Measurements from ENCODE around the gene PLAC1. TPM values are rescaled to one million over a fixed set of nuclear protein-coding genes. Genes with fewer than 3 reads are reported as not detected.

Gene PLAC1
- total and polyA plus RNA-seq, 3 donors from 2014 or later = 0.81 to 3.0 (median 1.0) TPM

DNA sequence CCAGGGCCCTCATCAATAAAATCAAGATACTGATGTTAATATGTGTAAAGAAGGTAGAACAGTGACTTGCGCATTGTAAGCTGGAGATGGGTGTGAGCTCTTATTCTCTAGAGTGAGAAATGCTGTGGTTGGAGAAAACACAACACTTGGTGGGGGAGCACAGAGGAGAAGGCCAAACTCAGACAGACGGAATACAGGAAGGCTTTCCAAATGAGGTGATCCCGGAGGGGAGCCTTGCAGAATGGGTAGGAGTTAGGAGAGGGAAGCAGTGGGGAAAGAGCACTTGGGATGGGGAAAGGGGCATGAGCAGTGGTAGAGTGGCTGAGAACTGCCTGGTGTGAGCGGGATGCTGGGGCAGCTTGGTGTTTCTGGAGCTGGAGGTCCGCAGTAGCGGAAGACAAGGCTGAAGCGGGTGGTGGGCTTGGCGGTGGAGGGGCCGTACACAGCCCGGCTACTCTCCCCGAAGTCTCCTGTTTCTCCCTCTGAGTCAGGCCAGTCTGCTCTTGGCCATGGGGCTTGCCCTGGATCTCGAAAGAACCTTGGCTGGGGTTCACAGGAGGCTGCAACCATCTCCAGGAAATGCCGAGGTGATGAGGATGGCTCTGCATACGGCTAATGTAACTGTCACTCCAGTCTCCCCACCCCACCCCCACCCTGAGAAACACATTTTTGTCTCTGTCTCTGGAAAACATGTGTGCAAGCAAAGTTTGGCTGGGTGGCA lies 11.3 kb upstream of the PLAC1 start:
- H3K4me1 ChIP-seq = no peaks in the 10 kb centered on the region
- intact Hi-C loops (cut with DNase I; ENCODE audit: low total_unique reads) = no loop called here
- H3K27ac ChIP-seq = no peak overlapping the region
- WGBS, 2 donors = 70 to 100% methylated on average over 3 to 12 of the region's 14 CpGs
- no peak for TF ChIP-seq POLR2A (IDR thresholded peaks at IDR 0.05)
- TF ChIP-seq, protein P1, sequence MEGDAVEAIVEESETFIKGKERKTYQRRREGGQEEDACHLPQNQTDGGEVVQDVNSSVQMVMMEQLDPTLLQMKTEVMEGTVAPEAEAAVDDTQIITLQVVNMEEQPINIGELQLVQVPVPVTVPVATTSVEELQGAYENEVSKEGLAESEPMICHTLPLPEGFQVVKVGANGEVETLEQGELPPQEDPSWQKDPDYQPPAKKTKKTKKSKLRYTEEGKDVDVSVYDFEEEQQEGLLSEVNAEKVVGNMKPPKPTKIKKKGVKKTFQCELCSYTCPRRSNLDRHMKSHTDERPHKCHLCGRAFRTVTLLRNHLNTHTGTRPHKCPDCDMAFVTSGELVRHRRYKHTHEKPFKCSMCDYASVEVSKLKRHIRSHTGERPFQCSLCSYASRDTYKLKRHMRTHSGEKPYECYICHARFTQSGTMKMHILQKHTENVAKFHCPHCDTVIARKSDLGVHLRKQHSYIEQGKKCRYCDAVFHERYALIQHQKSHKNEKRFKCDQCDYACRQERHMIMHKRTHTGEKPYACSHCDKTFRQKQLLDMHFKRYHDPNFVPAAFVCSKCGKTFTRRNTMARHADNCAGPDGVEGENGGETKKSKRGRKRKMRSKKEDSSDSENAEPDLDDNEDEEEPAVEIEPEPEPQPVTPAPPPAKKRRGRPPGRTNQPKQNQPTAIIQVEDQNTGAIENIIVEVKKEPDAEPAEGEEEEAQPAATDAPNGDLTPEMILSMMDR (IDR thresholded peaks at IDR 0.05) = no peak
- H3K27me3 ChIP-seq = no peaks in the 10 kb centered on the region
- H3K4me3 ChIP-seq = no peak overlapping the region
- no peak for DNase-seq
- no peaks in the 10 kb centered on the region for H3K36me3 ChIP-seq (ENCODE audit: low read depth, missing control alignments)
- H3K9me3 ChIP-seq = no peaks in the 10 kb centered on the region

- Histone ChIP-seq H3K4me1 (no peaks in the 10 kb centered on the region), H3K27me3 (no peaks in the 10 kb centered on the region), H3K27ac (no peak overlapping the region), H3K9me3 (no peaks in the 10 kb centered on the region), H3K36me3 (ENCODE audit: low read depth, missing control alignments) (no peaks in the 10 kb centered on the region), H3K4me3 (no peak overlapping the region)
- TF ChIP-seq POLR2A (IDR thresholded peaks at IDR 0.05) = no peak
- WGBS, 2 donors = 92% methylated on average over 1 of the region's 1 CpG; no CpG with 5 or more reads in 1 of the 2 donors
- intact Hi-C loops (cut with DNase I; ENCODE audit: low total_unique reads) = no loop called here
- no peak for DNase-seq
Observed at GRCh38 chrX:134664202-134664601, 5.9 kb upstream of the PLAC1 start.

GRCh38 chrX:134661295-134661694 lies 3.0 kb upstream of the PLAC1 start:
- TF ChIP-seq, protein P1 (IDR thresholded peaks at IDR 0.05) = no peak
- TF ChIP-seq POLR2A (IDR thresholded peaks at IDR 0.05) = no peak
- Histone ChIP-seq H3K27me3 (no peaks in the 10 kb centered on the region), H3K4me1 (no peaks in the 10 kb centered on the region), H3K9me3 (no peaks in the 10 kb centered on the region), H3K4me3 (no peak overlapping the region), H3K36me3 (ENCODE audit: low read depth, missing control alignments) (no peaks in the 10 kb centered on the region), H3K27ac (no peak overlapping the region)
- intact Hi-C loops (cut with DNase I; ENCODE audit: low total_unique reads) = no loop called here
- 65 to 76% methylated on average over 4 of the region's 4 CpGs for WGBS, 2 donors
- no peak for DNase-seq

GRCh38 chrX:134660627-134661026 lies 2.4 kb upstream of the PLAC1 start:
- Histone ChIP-seq H3K36me3 (ENCODE audit: low read depth, missing control alignments) (no peaks in the 10 kb centered on the region), H3K27me3 (no peaks in the 10 kb centered on the region), H3K27ac (no peak overlapping the region), H3K9me3 (no peaks in the 10 kb centered on the region), H3K4me3 (no peak overlapping the region), H3K4me1 (no peaks in the 10 kb centered on the region)
- no peak for DNase-seq
- 30 to 41% methylated on average over 1 of the region's 1 CpG for WGBS, 2 donors
- TF ChIP-seq, protein P1 (IDR thresholded peaks at IDR 0.05) = no peak
- TF ChIP-seq POLR2A (IDR thresholded peaks at IDR 0.05) = no peak
- intact Hi-C loops (cut with DNase I; ENCODE audit: low total_unique reads) = no loop called here

DNA sequence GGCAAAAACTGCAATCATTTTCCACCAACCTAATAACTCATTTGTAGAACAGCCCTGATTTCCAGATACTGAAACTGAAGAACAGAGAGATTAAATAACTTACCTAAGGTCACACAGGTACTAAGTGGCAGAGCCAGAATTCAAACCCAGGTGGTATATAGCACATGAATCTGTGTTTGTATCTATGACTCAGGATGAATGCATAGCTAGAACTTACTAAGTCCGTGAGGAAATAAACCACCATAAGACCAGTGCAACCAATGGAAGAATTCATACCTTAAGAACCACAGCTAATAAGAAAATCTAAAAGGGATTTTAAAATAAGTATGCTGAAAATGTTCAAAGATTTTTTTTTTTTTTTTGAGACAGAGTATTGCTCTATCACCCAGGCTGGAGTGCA lies 1.5 kb upstream of the PLAC1 start:
- 86 to 97% methylated on average over 1 of the region's 1 CpG for WGBS, 2 donors
- Histone ChIP-seq H3K4me1 (no peaks in the 10 kb centered on the region), H3K27ac (no peak overlapping the region), H3K9me3 (no peaks in the 10 kb centered on the region), H3K4me3 (no peak overlapping the region), H3K27me3 (no peaks in the 10 kb centered on the region), H3K36me3 (ENCODE audit: low read depth, missing control alignments) (no peaks in the 10 kb centered on the region)
- intact Hi-C loops (cut with DNase I; ENCODE audit: low total_unique reads) = no loop called here
- TF ChIP-seq, protein P1 (IDR thresholded peaks at IDR 0.05) = no peak
- TF ChIP-seq POLR2A (IDR thresholded peaks at IDR 0.05) = no peak
- DNase-seq = no peak
